C4-2B (cell line): ENCODE measurements around the gene BMPR2.

Source experiments
- ZFX ChIP-seq: fragments of 450-650 bp; IDR thresholded peaks from 2 replicates; pipeline ENCODE4 v1.6.1; 2017
- TF ChIP-seq, protein P1 (sequence below): fragments of 450-650 bp; conservative IDR thresholded peaks from 2 replicates; pipeline ENCODE4 v1.5.1; 2017; ENCODE audit warnings: mild to moderate bottlenecking

DNA sequence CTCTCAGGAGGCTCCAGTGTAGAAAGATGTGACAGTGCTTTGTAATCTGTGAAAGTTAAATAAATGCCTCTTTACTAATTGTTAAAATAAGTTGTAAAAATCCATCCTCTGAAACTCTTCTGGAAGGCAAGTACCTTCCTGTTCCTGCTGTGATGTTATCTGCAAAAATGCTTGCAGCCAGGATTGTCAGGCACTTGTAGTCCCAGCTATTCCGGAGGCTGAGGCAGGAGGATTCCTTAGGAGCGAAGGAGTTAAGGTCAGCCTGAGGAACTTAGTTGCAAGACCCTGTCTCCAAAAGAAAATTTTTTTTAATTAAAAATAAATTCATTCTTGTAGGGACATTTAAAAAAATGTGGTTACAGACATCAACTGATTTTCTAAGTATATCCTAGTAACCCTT lies 22.7 kb upstream of the BMPR2 start:
- TF ChIP-seq, protein P1, sequence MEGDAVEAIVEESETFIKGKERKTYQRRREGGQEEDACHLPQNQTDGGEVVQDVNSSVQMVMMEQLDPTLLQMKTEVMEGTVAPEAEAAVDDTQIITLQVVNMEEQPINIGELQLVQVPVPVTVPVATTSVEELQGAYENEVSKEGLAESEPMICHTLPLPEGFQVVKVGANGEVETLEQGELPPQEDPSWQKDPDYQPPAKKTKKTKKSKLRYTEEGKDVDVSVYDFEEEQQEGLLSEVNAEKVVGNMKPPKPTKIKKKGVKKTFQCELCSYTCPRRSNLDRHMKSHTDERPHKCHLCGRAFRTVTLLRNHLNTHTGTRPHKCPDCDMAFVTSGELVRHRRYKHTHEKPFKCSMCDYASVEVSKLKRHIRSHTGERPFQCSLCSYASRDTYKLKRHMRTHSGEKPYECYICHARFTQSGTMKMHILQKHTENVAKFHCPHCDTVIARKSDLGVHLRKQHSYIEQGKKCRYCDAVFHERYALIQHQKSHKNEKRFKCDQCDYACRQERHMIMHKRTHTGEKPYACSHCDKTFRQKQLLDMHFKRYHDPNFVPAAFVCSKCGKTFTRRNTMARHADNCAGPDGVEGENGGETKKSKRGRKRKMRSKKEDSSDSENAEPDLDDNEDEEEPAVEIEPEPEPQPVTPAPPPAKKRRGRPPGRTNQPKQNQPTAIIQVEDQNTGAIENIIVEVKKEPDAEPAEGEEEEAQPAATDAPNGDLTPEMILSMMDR: no peak
- TF ChIP-seq ZFX: no peak
